Stimulated activated effector memory CD8-positive, alpha-beta T cell treated with anti-CD3 and anti-CD28 coated beads, Interleukin-12 subunit alpha, Interleukin-12 subunit beta, amount 100 ng/mL, for 72 hours (primary cell): ENCODE data around the gene PREX1.
A peak's percentile ranks its signal among the peaks of the same experiment; 100 is the strongest.

Experiments
- ATAC-seq: fragments of 150-1000 bp; cut with Tn5 transposase; 2 replicates; pipeline ENCODE4 v1.10.0; 2021
- DNase-seq, 2 donors: peaks; one replicate each; pipeline ENCODE4 v3.0.0; 2021 to 2022; ENCODE audit warnings: low spot score in 2 of 2
- H3K27ac Mint-ChIP-seq: one replicate; pipeline ENCODE4 v1.8.0; 2022; ENCODE audit warnings: mild to moderate bottlenecking, mixed read lengths
- H3K36me3 Mint-ChIP-seq: one replicate; pipeline ENCODE4 v1.8.0; 2022; ENCODE audit warnings: mild to moderate bottlenecking, mixed read lengths
- H3K4me1 Mint-ChIP-seq: one replicate; pipeline ENCODE4 v1.8.0; 2022; ENCODE audit warnings: mixed read lengths
- H3K4me3 Mint-ChIP-seq: one replicate; pipeline ENCODE4 v1.8.0; 2022; ENCODE audit warnings: mild to moderate bottlenecking, mixed read lengths
- H3K9me3 Mint-ChIP-seq: one replicate; pipeline ENCODE4 v1.8.0; 2022; ENCODE audit warnings: mixed read lengths

PREX1 gene

GRCh38 chr20:48623176-48623905 is 204.5 kb downstream of the PREX1 start:
- Mint-ChIP-seq H3K4me3 (no peak overlapping the region), H3K27ac (no peak overlapping the region), H3K9me3 (no peaks in the 10 kb centered on the region), H3K36me3 (peaks cover 81% of the 10 kb centered on the region), H3K4me1 (peaks cover 16% of the 10 kb centered on the region)
- DNase-seq (no peak), ATAC-seq (no peak)

GRCh38 chr20:48622421-48622820 is 205.4 kb downstream of the PREX1 start:
- ATAC-seq (no peak), DNase-seq (no peak)
- Mint-ChIP-seq H3K4me3 (no peak overlapping the region), H3K27ac (no peak overlapping the region), H3K9me3 (no peaks in the 10 kb centered on the region), H3K4me1 (peaks cover 16% of the 10 kb centered on the region), H3K36me3 (peaks cover 74% of the 10 kb centered on the region)

DNA sequence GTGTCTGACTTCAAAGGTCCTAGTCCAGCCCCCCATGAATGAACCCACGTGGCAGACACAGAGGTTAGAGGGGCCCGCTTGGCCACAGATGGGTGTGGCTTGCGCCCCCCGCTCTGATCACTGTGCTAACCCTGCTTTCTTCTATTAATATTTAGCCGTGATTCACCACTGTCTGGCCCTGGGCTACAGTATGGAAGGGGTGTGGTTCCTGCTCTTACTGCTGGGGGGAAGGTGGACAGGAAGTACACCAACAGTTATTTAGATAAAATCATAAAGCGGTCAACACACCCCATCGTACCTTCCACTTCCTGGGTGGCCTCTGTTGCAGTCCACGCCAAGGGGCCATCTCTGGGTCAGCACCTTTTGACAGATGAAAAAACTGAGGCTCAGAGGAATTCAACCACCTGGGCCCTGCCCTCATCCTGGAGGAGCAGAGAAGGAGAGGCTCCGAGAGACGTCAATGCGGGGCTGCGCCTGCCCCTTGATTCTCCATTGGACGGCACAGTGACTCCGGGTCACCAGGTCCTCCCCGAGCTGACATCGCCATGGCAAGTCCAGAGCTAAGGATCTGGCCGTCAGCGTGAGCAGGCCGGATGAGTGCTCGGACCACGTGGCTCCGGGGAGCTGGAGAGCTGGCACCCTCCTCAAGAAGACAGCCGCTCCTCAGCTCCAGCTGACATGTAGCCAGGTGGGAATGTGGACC is 206.3 kb downstream of the PREX1 start:
- Mint-ChIP-seq H3K4me1 (peaks cover 16% of the 10 kb centered on the region), H3K36me3 (peaks cover 65% of the 10 kb centered on the region), H3K4me3 (peak overlapping the region; percentile 42), H3K27ac (peak overlapping the region; percentile 53), H3K9me3 (no peaks in the 10 kb centered on the region)
- DNase-seq, result no peak
- ATAC-seq, result peak; percentile 31

DNA sequence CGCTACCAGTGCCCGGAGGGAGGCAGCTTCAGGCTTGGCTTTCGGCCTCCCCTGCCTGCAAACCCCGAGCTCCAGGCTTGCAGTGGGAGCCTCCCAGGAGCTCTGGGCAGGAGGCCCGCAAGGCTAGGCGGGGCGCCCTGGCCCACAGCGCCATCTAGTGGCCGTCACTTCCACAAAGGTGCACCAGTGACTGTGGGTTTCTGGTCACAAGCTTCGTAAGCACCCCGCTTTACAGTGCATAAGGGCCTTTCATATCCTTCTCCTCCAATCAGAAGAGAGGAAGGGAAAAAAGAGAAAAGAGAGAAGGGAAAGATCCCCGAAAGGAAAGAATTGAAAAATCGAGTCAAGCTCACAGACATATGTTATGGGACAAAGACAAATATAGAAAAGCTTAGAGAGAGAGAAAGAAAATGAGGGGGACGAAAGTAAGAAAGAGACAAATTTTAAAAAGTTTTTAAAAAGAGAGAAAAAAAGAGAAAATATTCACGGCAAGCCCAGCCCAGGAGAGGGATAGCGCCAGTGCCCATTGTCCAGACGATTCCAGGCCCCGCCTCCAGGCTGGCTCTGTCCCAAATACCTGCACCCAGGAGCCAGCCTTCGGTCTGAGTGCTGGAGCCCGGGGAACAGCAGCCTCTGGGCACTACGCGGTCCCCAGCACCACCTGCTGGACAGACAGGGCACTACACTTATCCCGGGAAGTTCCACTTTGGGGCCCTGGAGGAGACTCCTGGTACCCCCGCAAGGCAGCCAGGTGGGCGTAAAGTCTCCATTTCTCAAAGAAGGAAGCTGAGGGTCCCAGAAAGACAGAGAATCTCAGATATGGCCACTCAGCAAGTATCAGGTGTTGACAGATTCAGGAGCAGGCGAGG is 207.1 kb downstream of the PREX1 start:
- Mint-ChIP-seq H3K4me3 (peak overlapping the region; percentile 42), H3K9me3 (no peaks in the 10 kb centered on the region), H3K36me3 (peaks cover 57% of the 10 kb centered on the region), H3K27ac (peak overlapping the region; percentile 53), H3K4me1 (peaks cover 16% of the 10 kb centered on the region)
- ATAC-seq, result peak; percentile 80
- peak; percentile 70 to 84 for DNase-seq

GRCh38 chr20:48620154-48620506 is 207.7 kb downstream of the PREX1 start:
- peaks cover 51% of the 10 kb centered on the region for H3K36me3 Mint-ChIP-seq
- no peak for DNase-seq
- no peaks in the 10 kb centered on the region for H3K9me3 Mint-ChIP-seq
- H3K4me3 Mint-ChIP-seq, result peak overlapping the region; percentile 42
- no peak for ATAC-seq
- H3K27ac Mint-ChIP-seq, result peak overlapping the region; percentile 53
- peaks cover 16% of the 10 kb centered on the region for H3K4me1 Mint-ChIP-seq

DNA sequence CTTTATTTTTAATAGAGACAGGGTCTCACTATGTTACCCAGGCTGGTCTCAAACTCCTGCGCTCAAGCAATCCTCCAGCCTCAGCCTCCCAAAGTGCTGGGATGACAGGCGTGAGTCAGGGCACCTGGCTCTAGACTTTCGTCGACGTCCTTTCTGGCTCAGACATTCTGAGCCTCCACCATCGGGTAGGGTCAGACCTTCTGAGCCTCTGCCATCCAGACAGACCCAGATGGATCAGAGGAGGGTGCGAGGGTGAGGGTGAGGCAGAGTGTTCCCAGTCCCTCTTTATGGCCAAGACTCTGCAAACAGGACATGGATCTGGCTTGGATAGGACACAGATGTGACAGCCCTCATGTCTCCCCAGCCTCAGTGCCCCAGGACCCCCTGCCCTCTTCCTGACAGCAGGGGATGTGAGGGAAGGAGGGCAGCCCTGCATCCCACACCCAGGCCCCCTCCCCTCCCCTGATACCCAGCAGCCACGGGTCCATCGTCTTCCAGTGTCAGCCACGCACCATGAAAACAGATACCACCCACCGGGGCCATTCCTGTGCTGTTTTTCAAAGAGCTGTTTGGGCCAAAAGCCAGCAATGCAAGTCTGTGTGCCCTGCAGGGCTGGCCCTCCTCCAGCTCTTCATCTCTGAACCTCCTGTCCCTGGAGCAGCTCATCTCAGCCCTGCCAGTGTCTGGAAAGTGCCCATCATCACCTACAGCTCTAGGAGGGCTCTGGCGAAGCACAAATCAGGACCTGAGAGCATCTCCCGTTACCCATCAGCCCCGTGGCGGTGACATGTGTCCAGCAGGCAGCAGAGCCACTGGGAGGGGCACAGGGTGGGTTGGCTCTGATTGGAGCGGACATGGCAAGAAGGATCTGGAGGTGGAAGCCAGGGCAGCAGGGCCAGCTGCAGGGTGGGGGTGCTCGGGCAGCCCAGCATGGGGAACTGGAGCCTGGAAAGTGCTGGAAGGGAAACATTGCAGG is 208.4 kb downstream of the PREX1 start:
- no peaks in the 10 kb centered on the region for H3K9me3 Mint-ChIP-seq
- ATAC-seq (no peak), DNase-seq (no peak)
- H3K4me3 Mint-ChIP-seq, result no peak overlapping the region
- peaks cover 44% of the 10 kb centered on the region for H3K36me3 Mint-ChIP-seq
- peaks cover 16% of the 10 kb centered on the region for H3K4me1 Mint-ChIP-seq
- H3K27ac Mint-ChIP-seq, result no peak overlapping the region

GRCh38 chr20:48618631-48619030 is 209.2 kb downstream of the PREX1 start:
- Mint-ChIP-seq H3K36me3 (peaks cover 38% of the 10 kb centered on the region), H3K9me3 (no peaks in the 10 kb centered on the region), H3K4me3 (no peak overlapping the region), H3K4me1 (peaks cover 16% of the 10 kb centered on the region), H3K27ac (no peak overlapping the region)
- ATAC-seq, result no peak
- no peak for DNase-seq

GRCh38 chr20:48618052-48618451 is 209.7 kb downstream of the PREX1 start:
- Mint-ChIP-seq H3K27ac (no peak overlapping the region), H3K4me1 (peaks cover 16% of the 10 kb centered on the region), H3K9me3 (no peaks in the 10 kb centered on the region), H3K4me3 (no peak overlapping the region), H3K36me3 (peaks cover 32% of the 10 kb centered on the region)
- no peak for ATAC-seq
- DNase-seq, result no peak

DNA sequence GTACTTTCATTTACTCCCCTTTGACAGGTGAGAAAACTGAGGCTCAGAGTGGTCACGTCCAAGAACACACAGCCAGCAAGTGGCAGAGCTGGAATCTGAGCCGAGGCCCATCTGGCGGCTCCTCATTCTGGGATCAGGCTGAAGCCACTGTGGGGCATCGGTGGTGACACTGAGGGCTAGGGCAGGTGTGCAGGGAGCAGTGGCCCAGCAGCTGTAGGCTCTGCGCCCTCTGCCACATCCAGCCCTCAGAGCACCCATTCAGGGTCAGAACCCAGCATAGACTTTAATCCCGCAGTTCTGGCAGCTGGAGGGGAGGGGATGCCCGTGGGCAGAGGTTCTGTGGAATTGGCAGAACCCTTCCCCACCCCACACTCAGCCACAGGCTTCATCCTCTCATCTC is 210.3 kb downstream of the PREX1 start:
- Mint-ChIP-seq H3K9me3 (no peaks in the 10 kb centered on the region), H3K4me1 (peaks cover 16% of the 10 kb centered on the region), H3K4me3 (no peak overlapping the region), H3K36me3 (peaks cover 27% of the 10 kb centered on the region), H3K27ac (no peak overlapping the region)
- no peak for ATAC-seq
- DNase-seq, result no peak

GRCh38 chr20:48616481-48616880 is 211.3 kb downstream of the PREX1 start:
- H3K36me3 Mint-ChIP-seq, result peaks cover 19% of the 10 kb centered on the region
- DNase-seq, result no peak
- H3K9me3 Mint-ChIP-seq, result no peaks in the 10 kb centered on the region
- peaks cover 12% of the 10 kb centered on the region for H3K4me1 Mint-ChIP-seq
- H3K4me3 Mint-ChIP-seq, result no peak overlapping the region
- H3K27ac Mint-ChIP-seq, result peak overlapping the region; percentile 58
- no peak for ATAC-seq

DNA sequence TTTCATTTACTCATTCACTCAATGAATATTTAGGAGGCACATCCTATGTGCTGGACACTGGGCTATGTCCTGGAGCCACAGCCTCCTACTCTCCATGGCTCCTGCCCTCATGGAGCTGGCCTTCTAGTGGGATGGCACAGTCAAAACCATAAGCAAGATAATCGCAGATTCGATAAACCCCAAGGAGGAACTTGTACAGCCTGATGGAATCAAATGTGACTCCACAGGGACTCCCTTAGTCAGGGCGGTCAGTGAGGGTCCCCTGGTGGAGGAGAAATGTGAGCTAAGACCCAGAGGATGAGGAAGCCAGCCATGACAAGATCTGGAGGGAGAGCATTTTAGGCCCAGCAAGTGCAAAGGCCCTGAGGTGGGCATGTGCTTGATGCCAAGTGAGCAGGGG is 211.9 kb downstream of the PREX1 start:
- no peak overlapping the region for H3K4me3 Mint-ChIP-seq
- no peak for ATAC-seq
- H3K27ac Mint-ChIP-seq, result peak overlapping the region; percentile 58

GRCh38 chr20:48614593-48615274 is 213.1 kb downstream of the PREX1 start:
- Mint-ChIP-seq H3K36me3 (peaks cover 2% of the 10 kb centered on the region), H3K9me3 (no peaks in the 10 kb centered on the region), H3K4me1 (peaks cover 7% of the 10 kb centered on the region), H3K27ac (no peak overlapping the region), H3K4me3 (no peak overlapping the region)
- DNase-seq (no peak), ATAC-seq (no peak)

More for the DNA sequence above, 211.9 kb downstream of the PREX1 start:
- DNase-seq, result no peak
- Mint-ChIP-seq H3K36me3 (peaks cover 13% of the 10 kb centered on the region), H3K9me3 (no peaks in the 10 kb centered on the region), H3K4me1 (peaks cover 6% of the 10 kb centered on the region)

- Mint-ChIP-seq H3K4me3 (no peak overlapping the region), H3K27ac (no peak overlapping the region), H3K4me1 (peaks cover 15% of the 10 kb centered on the region), H3K36me3 (no peaks in the 10 kb centered on the region), H3K9me3 (no peaks in the 10 kb centered on the region)
- ATAC-seq (no peak), DNase-seq (no peak)
These were observed 213.9 kb downstream of the PREX1 start for GRCh38 chr20:48613926-48614325.

GRCh38 chr20:48612335-48612734 is 215.5 kb downstream of the PREX1 start:
- ATAC-seq (no peak), DNase-seq (no peak)
- Mint-ChIP-seq H3K9me3 (no peaks in the 10 kb centered on the region), H3K4me1 (peaks cover 16% of the 10 kb centered on the region), H3K4me3 (no peak overlapping the region), H3K36me3 (no peaks in the 10 kb centered on the region), H3K27ac (no peak overlapping the region)
